Measurements from ENCODE around the gene TAS1R2. TPM values are rescaled to one million over a fixed set of nuclear protein-coding genes. Genes with fewer than 3 reads are reported as not detected.

The TAS1R2 gene
- total RNA-seq, 5 donors from 2014 or later (not counting 1 experiment from before 2014, with no cell fraction given): not detected

GRCh38 chr1:18884727-18885126, 25.3 kb upstream of the TAS1R2 start:
- no peak for ATAC-seq (replicated peaks in 1 of 4)
- H3K36me3 ChIP-seq (ENCODE audit: control insufficient read depth in 2 of 2, extremely low read depth in 1 of 2, insufficient read depth in 1 of 2, low read length in 1 of 2): peaks cover 0 to 5% of the 10 kb centered on the region in 2 donors
- 74% methylated on average over 6 of the region's 6 CpGs for WGBS (ENCODE audit: insufficient coverage)

GRCh38 chr1:18884419-18884717, 24.9 kb upstream of the TAS1R2 start:
- DNase-seq (no peak), ATAC-seq (replicated peaks in 1 of 4) (peak in 2 of 4 experiments; percentile 19 to 26)
- H3K4me1 Mint-ChIP-seq: no peaks in the 10 kb centered on the region
- no peaks in the 10 kb centered on the region for H3K9me3 Mint-ChIP-seq
- no peak overlapping the region for H3K4me3 ChIP-seq (ENCODE audit: control insufficient read depth in 1 of 2, extremely low read depth in 1 of 2, low read length in 1 of 2)
- WGBS (ENCODE audit: insufficient coverage): 79% methylated on average over 4 of the region's 4 CpGs
- no peaks in the 10 kb centered on the region for H3K27me3 Mint-ChIP-seq
- no peak overlapping the region for H3K27ac ChIP-seq (ENCODE audit: low read length)
- no peaks in the 10 kb centered on the region for H3K27me3 ChIP-seq (replicated peaks in 1 of 2; ENCODE audit: control insufficient read depth in 2 of 2, extremely low read depth in 1 of 2, insufficient read depth in 2 of 2, low read length in 1 of 2)
- no peaks in the 10 kb centered on the region for H3K9me3 ChIP-seq
- no peak overlapping the region for H3K4me3 Mint-ChIP-seq
- H3K36me3 Mint-ChIP-seq: no peaks in the 10 kb centered on the region
- POLR2A ChIA-PET: no interaction called here
- H3K4me1 ChIP-seq (ENCODE audit: control insufficient read depth in 1 of 2, extremely low read depth in 1 of 2, insufficient read depth in 2 of 2, low read length in 2 of 2): no peaks in the 10 kb centered on the region
- no peak overlapping the region for H3K27ac Mint-ChIP-seq
- H3K36me3 ChIP-seq (ENCODE audit: control insufficient read depth in 2 of 2, extremely low read depth in 1 of 2, insufficient read depth in 1 of 2, low read length in 1 of 2): peaks cover 0 to 5% of the 10 kb centered on the region in 2 donors
- CTCF ChIA-PET: interaction anchor here (0.6 to 1.7 kb wide), 13 partner anchors 9 to 357 kb away, joined by 3 to 17 read pairs (median 4); partner anchors contain the start of gene IFFO2 (in 1 of the 2)

More at GRCh38 chr1:18884727-18885126, 25.3 kb upstream of the TAS1R2 start:
- Histone ChIP-seq H3K4me3 (ENCODE audit: control insufficient read depth in 1 of 2, extremely low read depth in 1 of 2, low read length in 1 of 2) (no peak overlapping the region), H3K27ac (ENCODE audit: low read length) (no peak overlapping the region), H3K9me3 (no peaks in the 10 kb centered on the region), H3K4me1 (ENCODE audit: control insufficient read depth in 1 of 2, extremely low read depth in 1 of 2, insufficient read depth in 2 of 2, low read length in 2 of 2) (no peaks in the 10 kb centered on the region), H3K27me3 (replicated peaks in 1 of 2; ENCODE audit: control insufficient read depth in 2 of 2, extremely low read depth in 1 of 2, insufficient read depth in 2 of 2, low read length in 1 of 2) (no peaks in the 10 kb centered on the region)
- CTCF ChIA-PET: interaction anchor here (0.9 to 1.7 kb wide), 12 partner anchors 9 to 356 kb away, joined by 3 to 17 read pairs (median 4); partner anchors contain the start of gene IFFO2 (in 1 of the 2)
- H3K27ac Mint-ChIP-seq: no peak overlapping the region
- POLR2A ChIA-PET: no interaction called here
- H3K27me3 Mint-ChIP-seq: no peaks in the 10 kb centered on the region
- no peak overlapping the region for H3K4me3 Mint-ChIP-seq
- no peaks in the 10 kb centered on the region for H3K36me3 Mint-ChIP-seq
- no peaks in the 10 kb centered on the region for H3K9me3 Mint-ChIP-seq
- DNase-seq: no peak
- H3K4me1 Mint-ChIP-seq: no peaks in the 10 kb centered on the region

- Histone ChIP-seq H3K4me3 (ENCODE audit: control insufficient read depth in 1 of 2, extremely low read depth in 1 of 2, low read length in 1 of 2) (no peak overlapping the region), H3K27me3 (replicated peaks in 1 of 2; ENCODE audit: control insufficient read depth in 2 of 2, extremely low read depth in 1 of 2, insufficient read depth in 2 of 2, low read length in 1 of 2) (no peaks in the 10 kb centered on the region), H3K9me3 (no peaks in the 10 kb centered on the region), H3K36me3 (ENCODE audit: control insufficient read depth in 2 of 2, extremely low read depth in 1 of 2, insufficient read depth in 1 of 2, low read length in 1 of 2) (peaks cover 0 to 8% of the 10 kb centered on the region in 2 donors), H3K27ac (ENCODE audit: low read length) (no peak overlapping the region), H3K4me1 (ENCODE audit: control insufficient read depth in 1 of 2, extremely low read depth in 1 of 2, insufficient read depth in 2 of 2, low read length in 2 of 2) (no peaks in the 10 kb centered on the region)
- H3K4me3 Mint-ChIP-seq: no peak overlapping the region
- H3K4me1 Mint-ChIP-seq: no peaks in the 10 kb centered on the region
- POLR2A ChIA-PET: no interaction called here
- H3K36me3 Mint-ChIP-seq: no peaks in the 10 kb centered on the region
- no peak overlapping the region for H3K27ac Mint-ChIP-seq
- DNase-seq (peak; percentile 19 to 80 (median 64)), ATAC-seq (replicated peaks in 1 of 4) (peak; percentile 68 to 75 (median 73))
- 60% methylated on average over 14 of the region's 14 CpGs for WGBS (ENCODE audit: insufficient coverage)
- H3K27me3 Mint-ChIP-seq: no peaks in the 10 kb centered on the region
- H3K9me3 Mint-ChIP-seq: no peaks in the 10 kb centered on the region
- CTCF ChIA-PET: interaction anchor here (0.6 to 1.7 kb wide), 14 partner anchors 8 to 357 kb away, joined by 3 to 17 read pairs (median 4); partner anchors contain the start of gene IFFO2 (in 1 of the 2)
Observed at GRCh38 chr1:18883636-18884418, 24.4 kb upstream of the TAS1R2 start.

GRCh38 chr1:18883079-18883478, 23.6 kb upstream of the TAS1R2 start:
- Mint-ChIP-seq H3K4me3 (no peak overlapping the region), H3K36me3 (no peaks in the 10 kb centered on the region), H3K4me1 (no peaks in the 10 kb centered on the region), H3K27ac (no peak overlapping the region), H3K27me3 (no peaks in the 10 kb centered on the region), H3K9me3 (no peaks in the 10 kb centered on the region)
- Histone ChIP-seq H3K4me3 (ENCODE audit: control insufficient read depth in 1 of 2, extremely low read depth in 1 of 2, low read length in 1 of 2) (no peak overlapping the region), H3K36me3 (ENCODE audit: control insufficient read depth in 2 of 2, extremely low read depth in 1 of 2, insufficient read depth in 1 of 2, low read length in 1 of 2) (peaks cover 0 to 8% of the 10 kb centered on the region in 2 donors), H3K4me1 (ENCODE audit: control insufficient read depth in 1 of 2, extremely low read depth in 1 of 2, insufficient read depth in 2 of 2, low read length in 2 of 2) (no peaks in the 10 kb centered on the region), H3K27ac (ENCODE audit: low read length) (no peak overlapping the region), H3K9me3 (no peaks in the 10 kb centered on the region), H3K27me3 (replicated peaks in 1 of 2; ENCODE audit: control insufficient read depth in 2 of 2, extremely low read depth in 1 of 2, insufficient read depth in 2 of 2, low read length in 1 of 2) (no peaks in the 10 kb centered on the region)
- CTCF ChIA-PET: no interaction called here
- ATAC-seq (replicated peaks in 1 of 4) (no peak), DNase-seq (no peak)
- POLR2A ChIA-PET: no interaction called here
- WGBS (ENCODE audit: insufficient coverage): 93% methylated on average over 19 of the region's 23 CpGs

- H3K27me3 ChIP-seq (replicated peaks in 1 of 2; ENCODE audit: control insufficient read depth in 2 of 2, extremely low read depth in 1 of 2, insufficient read depth in 2 of 2, low read length in 1 of 2): no peaks in the 10 kb centered on the region
- no peak overlapping the region for H3K27ac ChIP-seq (ENCODE audit: low read length)
- H3K27me3 Mint-ChIP-seq: no peaks in the 10 kb centered on the region
- no peaks in the 10 kb centered on the region for H3K9me3 ChIP-seq
- H3K4me1 ChIP-seq (ENCODE audit: control insufficient read depth in 1 of 2, extremely low read depth in 1 of 2, insufficient read depth in 2 of 2, low read length in 2 of 2): no peaks in the 10 kb centered on the region
- 88% methylated on average over 6 of the region's 8 CpGs for WGBS (ENCODE audit: insufficient coverage)
- H3K9me3 Mint-ChIP-seq: no peaks in the 10 kb centered on the region
- H3K36me3 Mint-ChIP-seq: no peaks in the 10 kb centered on the region
- ATAC-seq (replicated peaks in 1 of 4) (no peak), DNase-seq (no peak)
- H3K27ac Mint-ChIP-seq: no peak overlapping the region
- no peak overlapping the region for H3K4me3 ChIP-seq (ENCODE audit: control insufficient read depth in 1 of 2, extremely low read depth in 1 of 2, low read length in 1 of 2)
- no peaks in the 10 kb centered on the region for H3K4me1 Mint-ChIP-seq
- ChIA-PET CTCF (interaction anchor here in 1 of 2 donors (1.2 kb wide), 1 partner anchor 26 kb away, joined by 3 read pairs; no protein-coding TSS in a partner anchor), POLR2A (no interaction called here)
- no peak overlapping the region for H3K4me3 Mint-ChIP-seq
- H3K36me3 ChIP-seq (ENCODE audit: control insufficient read depth in 2 of 2, extremely low read depth in 1 of 2, insufficient read depth in 1 of 2, low read length in 1 of 2): peaks cover 0 to 8% of the 10 kb centered on the region in 2 donors
Observed at GRCh38 chr1:18882486-18882885, 23.0 kb upstream of the TAS1R2 start.

- Mint-ChIP-seq H3K27ac (no peak overlapping the region), H3K4me3 (no peak overlapping the region), H3K27me3 (no peaks in the 10 kb centered on the region), H3K9me3 (no peaks in the 10 kb centered on the region), H3K36me3 (no peaks in the 10 kb centered on the region), H3K4me1 (no peaks in the 10 kb centered on the region)
- DNase-seq (no peak), ATAC-seq (replicated peaks in 1 of 4) (no peak)
- 93% methylated on average over 20 of the region's 24 CpGs for WGBS (ENCODE audit: insufficient coverage)
- Histone ChIP-seq H3K27ac (ENCODE audit: low read length) (no peak overlapping the region), H3K27me3 (replicated peaks in 1 of 2; ENCODE audit: control insufficient read depth in 2 of 2, extremely low read depth in 1 of 2, insufficient read depth in 2 of 2, low read length in 1 of 2) (no peaks in the 10 kb centered on the region), H3K4me3 (ENCODE audit: control insufficient read depth in 1 of 2, extremely low read depth in 1 of 2, low read length in 1 of 2) (no peak overlapping the region), H3K36me3 (ENCODE audit: control insufficient read depth in 2 of 2, extremely low read depth in 1 of 2, insufficient read depth in 1 of 2, low read length in 1 of 2) (peaks cover 0 to 8% of the 10 kb centered on the region in 2 donors), H3K9me3 (no peaks in the 10 kb centered on the region), H3K4me1 (ENCODE audit: control insufficient read depth in 1 of 2, extremely low read depth in 1 of 2, insufficient read depth in 2 of 2, low read length in 2 of 2) (no peaks in the 10 kb centered on the region)
- CTCF ChIA-PET: interaction anchor here in 1 of 2 donors (0.6 to 1.2 kb wide), 2 partner anchors 27 to 282 kb away, joined by 3 to 5 read pairs; no protein-coding TSS in a partner anchor
- POLR2A ChIA-PET: no interaction called here
Observed at GRCh38 chr1:18881642-18882431, 22.4 kb upstream of the TAS1R2 start.
